Posterior cingulate gyrus (tissue), 11 donors: ENCODE measurements around the gene TGFB2.

Experiments used
- DNase-seq, 10 donors: peaks; one replicate each; pipeline versions ENCODE4 v3.0.0 to v3.0.0-alpha.2; 2020 to 2021; ENCODE audit warnings: mixed read lengths in 3 of 10
- intact Hi-C: fragments of 100-400 bp; cut with DNase I; formaldehyde crosslinking; loops from one replicate; pipeline ENCODE4 v1.15.1; 2023

The TGFB2 gene

DNA sequence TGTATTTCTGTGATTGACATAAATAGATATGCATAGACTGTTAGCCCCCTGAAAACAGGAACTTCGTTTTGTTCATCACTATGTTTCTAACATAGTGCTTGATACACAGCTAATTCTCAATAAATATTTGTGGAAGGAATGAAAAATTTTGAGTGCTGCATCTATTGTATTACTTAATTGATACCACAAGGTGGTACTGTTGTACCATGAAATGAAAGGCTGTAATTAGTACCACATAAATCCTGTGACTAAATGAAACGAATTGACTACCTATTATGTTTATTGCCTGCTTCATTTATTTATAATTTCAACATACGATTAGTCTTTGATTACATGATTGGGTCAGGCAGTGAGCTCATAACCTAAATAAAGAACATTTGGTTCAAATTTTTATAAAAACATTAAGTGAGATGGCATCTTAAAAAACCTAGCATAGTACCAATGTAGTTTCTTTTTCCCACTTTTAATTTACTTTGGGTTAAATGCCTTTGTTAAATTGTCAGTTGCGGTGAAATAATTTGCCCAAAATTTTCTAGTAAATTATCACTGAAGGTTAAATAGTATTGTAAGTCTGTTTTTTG lies 15.0 kb upstream of the TGFB2 start:
- intact Hi-C loops = loop anchor here (2.0 to 10.0 kb wide), 4 partner anchors 1085 to 1483 kb away; no protein-coding TSS in a partner anchor
- DNase-seq = no peak

DNA sequence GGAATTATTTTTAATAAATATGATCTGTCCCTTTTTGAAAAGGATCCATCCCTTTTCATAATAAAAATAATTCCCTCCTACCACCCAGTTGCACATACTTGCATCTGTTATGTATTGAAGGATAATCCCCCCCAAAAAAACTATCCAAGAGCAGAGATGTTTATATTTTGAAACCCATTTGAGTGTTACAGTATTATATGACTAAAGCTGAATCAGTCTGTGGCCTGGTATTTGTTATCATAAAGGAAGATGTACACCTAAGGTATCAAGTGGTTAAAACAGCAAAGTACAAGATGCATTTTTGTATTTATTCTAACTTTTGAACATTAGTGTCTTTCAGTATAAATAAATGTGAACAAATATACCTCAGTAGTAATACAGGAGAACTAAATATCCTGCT lies 12.7 kb upstream of the TGFB2 start:
- no peak for DNase-seq
- intact Hi-C loops = loop anchor here (5.0 to 10.0 kb wide), 3 partner anchors 1082 to 1330 kb away; no protein-coding TSS in a partner anchor

GRCh38 chr1:218336328-218336727 lies 8.8 kb upstream of the TGFB2 start:
- DNase-seq = no peak
- intact Hi-C loops = loop anchor here (5.0 to 10.0 kb wide), 2 partner anchors 181 to 1078 kb away; no protein-coding TSS in a partner anchor

DNA sequence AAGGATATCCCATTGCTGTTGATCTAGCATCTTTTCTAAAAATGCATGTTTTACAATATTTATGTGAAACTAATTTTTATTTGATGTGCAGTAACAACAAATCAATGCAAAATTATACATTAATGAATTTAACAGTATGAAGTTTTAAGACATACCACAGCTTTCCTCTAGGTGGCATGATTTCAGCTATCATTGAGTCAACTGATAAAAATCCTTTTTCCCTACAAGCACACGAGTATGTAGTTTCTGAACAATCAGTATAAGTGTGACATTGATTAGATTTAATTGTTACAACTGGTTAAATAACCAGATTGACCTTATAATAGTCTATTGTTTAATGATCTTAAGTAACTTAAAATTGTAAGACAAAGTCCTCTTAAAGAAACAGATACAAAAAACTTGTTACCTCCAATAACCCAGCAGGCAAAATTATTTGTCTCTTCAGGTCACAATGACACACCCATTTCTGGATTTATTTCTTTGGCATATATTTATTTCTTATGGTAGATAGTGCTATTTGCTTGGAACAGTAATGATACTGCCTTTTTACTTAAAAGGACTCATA lies 5.8 kb upstream of the TGFB2 start:
- no peak for DNase-seq
- intact Hi-C loops = loop anchor here (2.0 to 10.0 kb wide), 3 partner anchors 178 to 1473 kb away; no protein-coding TSS in a partner anchor

GRCh38 chr1:218341325-218341724 lies 3.8 kb upstream of the TGFB2 start:
- intact Hi-C loops = no loop called here

GRCh38 chr1:218342091-218342490 lies 3.0 kb upstream of the TGFB2 start:
- DNase-seq = no peak
- intact Hi-C loops = no loop called here

More at GRCh38 chr1:218341325-218341724, 3.8 kb upstream of the TGFB2 start:
- no peak for DNase-seq

DNA sequence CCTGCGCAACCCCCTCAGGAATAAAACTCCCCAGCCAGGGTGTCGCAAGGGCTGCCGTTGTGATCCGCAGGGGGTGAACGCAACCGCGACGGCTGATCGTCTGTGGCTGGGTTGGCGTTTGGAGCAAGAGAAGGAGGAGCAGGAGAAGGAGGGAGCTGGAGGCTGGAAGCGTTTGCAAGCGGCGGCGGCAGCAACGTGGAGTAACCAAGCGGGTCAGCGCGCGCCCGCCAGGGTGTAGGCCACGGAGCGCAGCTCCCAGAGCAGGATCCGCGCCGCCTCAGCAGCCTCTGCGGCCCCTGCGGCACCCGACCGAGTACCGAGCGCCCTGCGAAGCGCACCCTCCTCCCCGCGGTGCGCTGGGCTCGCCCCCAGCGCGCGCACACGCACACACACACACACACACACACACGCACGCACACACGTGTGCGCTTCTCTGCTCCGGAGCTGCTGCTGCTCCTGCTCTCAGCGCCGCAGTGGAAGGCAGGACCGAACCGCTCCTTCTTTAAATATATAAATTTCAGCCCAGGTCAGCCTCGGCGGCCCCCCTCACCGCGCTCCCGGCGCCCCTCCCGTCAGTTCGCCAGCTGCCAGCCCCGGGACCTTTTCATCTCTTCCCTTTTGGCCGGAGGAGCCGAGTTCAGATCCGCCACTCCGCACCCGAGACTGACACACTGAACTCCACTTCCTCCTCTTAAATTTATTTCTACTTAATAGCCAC lies 696 bp downstream of the TGFB2 start:
- peak; percentile 28 to 92 (median 60) for DNase-seq

GRCh38 chr1:218346391-218347204 lies 1.5 kb downstream of the TGFB2 start:
- peak in 5 of 10 donors; percentile 22 to 84 (median 74) for DNase-seq
- intact Hi-C loops = loop anchor here (5.0 kb wide), 2 partner anchors 826 to 1316 kb away; partner anchors contain the start of gene LYPLAL1

More for the DNA sequence above, 696 bp downstream of the TGFB2 start:
- intact Hi-C loops = loop anchor here (5.0 kb wide), 2 partner anchors 826 to 1316 kb away; partner anchors contain the start of gene LYPLAL1

DNA sequence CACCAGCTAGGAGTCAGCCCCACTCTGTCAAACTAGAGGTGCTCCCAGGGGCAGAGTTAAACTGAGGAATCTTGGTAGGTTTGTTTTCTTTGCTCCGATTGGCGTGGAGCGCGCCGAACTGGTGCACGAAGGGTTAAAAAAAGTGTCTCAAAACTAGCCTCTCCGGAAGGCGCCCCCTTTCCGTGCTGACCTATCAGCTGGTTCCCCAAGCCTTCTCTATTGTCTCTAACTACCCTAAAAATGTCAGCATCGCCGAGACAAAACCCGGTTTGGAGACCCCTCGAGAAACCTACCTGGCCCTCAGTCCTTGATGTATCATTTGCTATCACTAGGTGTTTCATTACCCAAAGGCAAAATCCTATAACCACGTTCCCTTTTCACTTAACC lies 2.2 kb downstream of the TGFB2 start:
- intact Hi-C loops = loop anchor here (5.0 kb wide), 2 partner anchors 825 to 1315 kb away; partner anchors contain the start of gene LYPLAL1
- DNase-seq = peak in 2 of 10 donors; percentile 38 to 75

GRCh38 chr1:218347723-218348627 lies 2.8 kb downstream of the TGFB2 start:
- intact Hi-C loops = loop anchor here (5.0 kb wide), 2 partner anchors 824 to 1314 kb away; partner anchors contain the start of gene LYPLAL1
- DNase-seq = no peak

GRCh38 chr1:218348628-218349071 lies 3.5 kb downstream of the TGFB2 start:
- no peak for DNase-seq
- intact Hi-C loops = loop anchor here (5.0 kb wide), 2 partner anchors 824 to 1314 kb away; partner anchors contain the start of gene LYPLAL1

DNA sequence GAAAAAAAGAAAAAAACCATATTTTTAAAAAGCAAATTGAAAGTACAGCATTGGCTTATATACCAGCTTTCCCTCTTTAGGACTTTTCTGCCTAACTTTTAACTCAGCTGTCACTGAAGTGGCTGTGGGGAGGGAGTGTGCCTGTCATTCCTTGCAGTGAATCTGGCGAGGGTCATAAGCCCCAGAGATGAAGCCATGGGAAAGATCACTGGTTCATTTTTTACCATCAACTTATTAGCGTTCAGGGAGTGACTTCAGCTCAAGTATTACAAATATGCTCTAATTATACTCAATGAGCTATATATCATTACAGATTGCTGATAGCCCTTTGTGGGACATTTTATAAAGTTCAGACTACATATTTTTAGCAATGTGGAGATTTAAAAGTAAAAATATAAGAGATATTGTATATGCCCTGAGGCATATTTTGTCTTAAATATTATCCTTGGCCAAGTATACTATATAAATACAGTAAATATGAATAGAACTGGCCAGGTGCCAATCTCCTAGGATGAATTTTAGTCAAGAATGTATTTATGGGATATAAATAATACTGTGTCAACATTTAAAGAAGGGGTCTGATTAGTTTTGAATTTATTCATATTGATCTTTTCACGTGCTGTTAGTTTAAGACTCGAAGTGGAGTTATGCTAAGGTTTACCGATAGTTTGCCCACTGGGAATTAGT lies 4.4 kb downstream of the TGFB2 start:
- intact Hi-C loops = loop anchor here (5.0 kb wide), 2 partner anchors 823 to 1313 kb away; partner anchors contain the start of gene LYPLAL1
- no peak for DNase-seq

DNA sequence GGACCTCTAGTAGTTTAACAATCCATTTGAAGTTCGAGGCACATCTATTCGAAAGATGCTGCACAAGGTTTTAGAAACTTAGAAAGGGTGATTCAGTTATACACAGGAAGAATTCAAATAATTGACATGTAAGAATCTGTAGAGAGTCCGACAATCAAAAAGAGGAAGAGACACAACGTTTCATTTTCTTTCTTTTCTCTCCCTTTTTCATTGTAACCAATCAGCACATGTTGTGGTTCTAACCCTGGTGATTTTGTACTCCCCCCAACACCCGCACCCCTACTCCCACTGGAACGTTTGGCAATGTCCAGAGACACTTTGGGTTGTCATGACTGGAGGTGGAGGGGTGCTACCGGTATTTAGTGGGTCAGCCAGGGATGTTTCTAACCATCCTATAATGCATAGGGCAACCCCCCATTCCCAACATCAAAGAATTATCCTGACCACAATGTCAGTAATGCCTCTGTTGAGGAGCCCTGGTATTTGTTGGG lies 4.9 kb downstream of the TGFB2 start:
- DNase-seq = no peak
- intact Hi-C loops = no loop called here

- DNase-seq = no peak
- intact Hi-C loops = no loop called here
Observed at GRCh38 chr1:218350801-218351266, 5.7 kb downstream of the TGFB2 start.

- intact Hi-C loops = no loop called here
- DNase-seq = no peak
Observed at GRCh38 chr1:218351391-218352074, 6.4 kb downstream of the TGFB2 start.

- intact Hi-C loops = no loop called here
- no peak for DNase-seq
Observed at GRCh38 chr1:218352075-218352438, 6.9 kb downstream of the TGFB2 start.

GRCh38 chr1:218353656-218354055 lies 8.5 kb downstream of the TGFB2 start:
- intact Hi-C loops = no loop called here

GRCh38 chr1:218355278-218355677 lies 10.1 kb downstream of the TGFB2 start:
- intact Hi-C loops = no loop called here
- DNase-seq = no peak

More at GRCh38 chr1:218353656-218354055, 8.5 kb downstream of the TGFB2 start:
- DNase-seq = no peak
